ENCODE results near the gene ARMCX1. TPM values are rescaled to one million over a fixed set of nuclear protein-coding genes. Genes with fewer than 3 reads are reported as not detected.

ARMCX1 gene
- 0.19 to 0.51 TPM (median 0.43 TPM) in 5 replicates for total RNA-seq (2022; extraction: Qiagen RNA extraction; ENCODE audit: low read depth)

DNA sequence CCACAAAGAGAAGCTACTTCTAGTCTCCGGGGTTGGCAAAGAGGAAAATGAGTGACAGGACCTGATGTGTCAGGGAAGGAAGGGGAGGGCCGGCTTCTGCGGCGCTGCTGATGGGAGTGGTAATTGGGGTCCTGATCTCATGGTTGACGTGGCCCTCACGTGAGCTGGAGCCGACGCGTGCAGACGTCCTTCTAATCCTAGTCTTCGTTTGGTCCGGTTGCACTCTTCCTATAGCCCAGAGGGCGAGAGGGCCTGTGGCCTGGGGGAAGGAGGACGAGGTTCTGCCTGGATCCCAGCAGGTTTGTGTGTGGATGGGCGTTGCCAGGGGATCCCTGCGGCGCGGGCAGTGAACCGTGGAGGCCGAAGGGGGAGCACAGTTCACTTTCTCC, at the start of gene ARMCX1:
Gene ARMCX1, plus strand, starts transcription at position 186 of the 389 bp plus-strand sequence. CDS start 2,384 bp downstream, outside the sequence.

Other genes with a start within 250 kb of the ARMCX1 start
- 28.2 to 35.5 TPM (median 29.9 TPM) in 5 replicates for gene TIMM8A, start 201.8 kb upstream of the ARMCX1 start, total RNA-seq (2022; extraction: Qiagen RNA extraction; ENCODE audit: low read depth)
- gene BTK, start 164.4 kb upstream of the ARMCX1 start, total RNA-seq (2022; extraction: Qiagen RNA extraction; ENCODE audit: low read depth), result 0.08 to 0.37 TPM (median 0.23 TPM) in 5 replicates
- gene RPL36A, start 159.5 kb upstream of the ARMCX1 start, total RNA-seq (2022; extraction: Qiagen RNA extraction; ENCODE audit: low read depth), result 2,389 to 3,501 TPM (median 2,688 TPM) in 5 replicates
- gene GLA, start 142.6 kb upstream of the ARMCX1 start, total RNA-seq (2022; extraction: Qiagen RNA extraction; ENCODE audit: low read depth), result 179 to 225 TPM (median 196 TPM) in 5 replicates
- 45.5 to 67.1 TPM (median 62.0 TPM) in 5 replicates for gene HNRNPH2, start 142.3 kb upstream of the ARMCX1 start, total RNA-seq (2022; extraction: Qiagen RNA extraction; ENCODE audit: low read depth)
- 0.28 to 0.71 TPM (median 0.37 TPM) in 5 replicates for gene ARMCX4, start 65.1 kb upstream of the ARMCX1 start, total RNA-seq (2022; extraction: Qiagen RNA extraction; ENCODE audit: low read depth)
- gene ARMCX6, start 67.5 kb downstream of the ARMCX1 start, total RNA-seq (2022; extraction: Qiagen RNA extraction; ENCODE audit: low read depth), result 41.7 to 46.9 TPM (median 45.8 TPM) in 5 replicates
- gene ARMCX3, start 72.6 kb downstream of the ARMCX1 start, total RNA-seq (2022; extraction: Qiagen RNA extraction; ENCODE audit: low read depth), result 15.8 to 24.0 TPM (median 21.5 TPM) in 5 replicates
- gene ARMCX2, start 109.3 kb downstream of the ARMCX1 start, total RNA-seq (2022; extraction: Qiagen RNA extraction; ENCODE audit: low read depth), result 0.07 to 0.11 TPM in 2 of 5 replicates, not detected in the others